Fibroblast of the aortic adventitia (primary cell): ENCODE data around the gene IL6ST. TPM values are rescaled to one million over a fixed set of nuclear protein-coding genes. Genes with fewer than 3 reads are reported as not detected.

Source experiments
- DNase-seq: peaks from one replicate; pipeline ENCODE4 v3.0.0-alpha.2; 2010; ENCODE audit warnings: low read depth
- H3K4me3 ChIP-seq: 2 replicates; pipeline ENCODE4 v1.5.1; 2011; ENCODE audit warnings: low read depth, mild to moderate bottlenecking, control low read depth, low read length, moderate library complexity
- total RNA-seq: library from RNA; depleted of rRNA; stranded (reverse); fragments of >200 nt; gene quantifications from 2 replicates; pipeline ENCODE4 v1.2.3, GENCODE V29; 2012; ENCODE audit warnings: low replicate concordance
- TF ChIP-seq, protein P1 (sequence below): IDR thresholded peaks from 2 replicates; pipeline ENCODE4 v1.5.1; 2011; ENCODE audit warnings: mild to moderate bottlenecking, low read length, control low read depth, inconsistent platforms; ENCODE audit not compliant: insufficient read depth

Gene IL6ST
- total RNA-seq, 1 donor: 1,116 TPM

DNA sequence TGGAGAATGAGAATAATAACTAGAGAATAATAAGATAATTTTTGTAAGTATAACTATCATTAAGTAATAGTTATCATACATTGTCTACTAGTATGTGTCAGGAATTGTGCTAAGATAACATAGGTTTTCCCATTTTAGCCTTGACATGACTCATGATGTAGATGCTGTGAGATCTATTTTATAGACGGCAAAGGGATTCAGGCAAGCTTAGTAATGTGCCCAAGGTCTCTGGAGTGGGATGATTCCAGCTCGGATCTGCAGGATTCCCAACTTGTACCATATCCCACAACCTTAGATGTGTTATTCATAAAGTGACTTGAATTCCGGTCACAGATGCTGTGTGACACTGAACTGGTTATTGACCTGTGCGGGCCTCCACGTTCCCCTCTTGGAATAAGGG is 92.1 kb downstream of the IL6ST start:
- TF ChIP-seq, protein P1, sequence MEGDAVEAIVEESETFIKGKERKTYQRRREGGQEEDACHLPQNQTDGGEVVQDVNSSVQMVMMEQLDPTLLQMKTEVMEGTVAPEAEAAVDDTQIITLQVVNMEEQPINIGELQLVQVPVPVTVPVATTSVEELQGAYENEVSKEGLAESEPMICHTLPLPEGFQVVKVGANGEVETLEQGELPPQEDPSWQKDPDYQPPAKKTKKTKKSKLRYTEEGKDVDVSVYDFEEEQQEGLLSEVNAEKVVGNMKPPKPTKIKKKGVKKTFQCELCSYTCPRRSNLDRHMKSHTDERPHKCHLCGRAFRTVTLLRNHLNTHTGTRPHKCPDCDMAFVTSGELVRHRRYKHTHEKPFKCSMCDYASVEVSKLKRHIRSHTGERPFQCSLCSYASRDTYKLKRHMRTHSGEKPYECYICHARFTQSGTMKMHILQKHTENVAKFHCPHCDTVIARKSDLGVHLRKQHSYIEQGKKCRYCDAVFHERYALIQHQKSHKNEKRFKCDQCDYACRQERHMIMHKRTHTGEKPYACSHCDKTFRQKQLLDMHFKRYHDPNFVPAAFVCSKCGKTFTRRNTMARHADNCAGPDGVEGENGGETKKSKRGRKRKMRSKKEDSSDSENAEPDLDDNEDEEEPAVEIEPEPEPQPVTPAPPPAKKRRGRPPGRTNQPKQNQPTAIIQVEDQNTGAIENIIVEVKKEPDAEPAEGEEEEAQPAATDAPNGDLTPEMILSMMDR: no peak
- peak; percentile 28 for DNase-seq
- no peak overlapping the region for H3K4me3 ChIP-seq

DNA sequence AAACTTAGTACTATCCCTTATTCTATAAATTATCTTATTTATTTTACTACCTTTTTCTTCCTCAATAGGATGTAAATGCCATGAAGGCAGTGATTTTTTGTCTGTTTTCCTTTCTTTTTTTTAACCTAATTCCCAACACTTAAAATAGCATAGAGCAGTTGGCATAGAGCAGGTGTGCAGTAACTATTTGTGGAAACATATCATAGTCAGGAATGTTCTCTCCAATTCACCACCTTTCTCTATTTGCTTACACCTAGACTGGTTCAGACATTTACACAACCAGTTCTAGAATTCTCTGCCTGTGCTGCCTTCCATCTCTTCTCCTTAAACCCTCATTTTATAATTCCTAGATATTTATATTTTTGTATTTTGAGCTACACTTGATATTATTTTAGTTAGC is 94.0 kb downstream of the IL6ST start:
- H3K4me3 ChIP-seq: no peak overlapping the region
- TF ChIP-seq, protein P1: no peak
- no peak for DNase-seq

DNA sequence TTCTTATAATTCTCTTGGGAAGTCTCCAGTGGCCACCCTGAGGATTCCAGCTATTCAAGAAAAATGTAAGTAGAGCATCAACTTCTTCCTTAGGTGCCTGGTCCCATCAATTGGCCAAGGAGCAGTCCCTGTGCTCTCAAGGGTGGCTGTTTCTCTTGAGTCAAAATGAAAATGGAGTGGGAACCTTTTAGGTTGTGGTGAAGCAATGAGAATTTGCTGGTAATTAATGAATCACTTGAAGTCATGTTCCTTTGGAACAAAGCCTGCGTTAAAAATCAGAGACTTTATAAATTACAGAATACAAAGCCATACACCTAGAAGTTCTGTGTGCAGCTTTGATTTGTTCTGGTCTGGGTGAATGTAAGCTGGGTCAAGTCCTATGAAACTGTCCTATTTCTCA is 94.7 kb downstream of the IL6ST start:
- no peak for DNase-seq
- no peak overlapping the region for H3K4me3 ChIP-seq
- TF ChIP-seq, protein P1: no peak

DNA sequence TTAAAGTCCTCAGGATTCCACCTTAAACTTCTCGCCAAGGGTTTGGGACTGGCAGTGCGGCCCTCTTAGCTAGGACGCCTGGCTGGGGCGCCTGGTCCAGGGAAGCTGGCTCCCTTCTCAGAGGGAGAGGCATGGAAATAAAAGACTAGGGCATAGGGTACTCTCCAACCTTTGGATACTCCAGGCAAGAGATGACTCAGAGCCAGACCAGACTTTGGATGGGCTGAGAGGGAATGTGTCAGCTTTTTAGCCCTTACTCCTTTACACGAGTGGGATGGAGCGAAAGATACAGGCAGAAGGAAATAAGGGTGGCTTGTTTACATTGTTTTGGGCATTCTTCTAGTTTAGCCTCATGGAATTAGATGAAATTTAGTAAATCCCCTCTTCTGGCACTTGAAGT is 95.4 kb downstream of the IL6ST start:
- peak; percentile 37 for DNase-seq
- H3K4me3 ChIP-seq: no peak overlapping the region
- TF ChIP-seq, protein P1: no peak

DNA sequence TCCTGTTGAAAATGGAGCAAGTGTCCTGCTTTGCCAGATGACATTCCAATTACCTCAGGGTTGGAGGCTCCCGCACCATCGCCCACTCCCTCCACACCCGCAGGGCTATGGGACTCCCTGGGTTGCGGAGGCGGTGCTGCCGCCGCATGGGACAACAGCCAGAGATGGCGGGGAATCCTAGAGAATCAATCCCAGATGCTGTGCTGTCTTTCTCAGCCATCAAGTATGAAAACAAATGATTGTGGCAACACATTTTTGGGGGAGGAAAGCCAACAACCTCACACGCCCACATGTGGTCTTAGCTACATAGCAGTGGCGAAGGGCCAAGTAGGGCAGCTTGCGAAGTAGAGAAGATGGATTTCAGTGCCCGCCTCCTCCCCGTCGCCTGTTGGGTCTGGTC is 96.9 kb downstream of the IL6ST start:
- TF ChIP-seq, protein P1: no peak
- H3K4me3 ChIP-seq: peak overlapping the region; percentile 33
- peak; percentile 97 for DNase-seq

DNA sequence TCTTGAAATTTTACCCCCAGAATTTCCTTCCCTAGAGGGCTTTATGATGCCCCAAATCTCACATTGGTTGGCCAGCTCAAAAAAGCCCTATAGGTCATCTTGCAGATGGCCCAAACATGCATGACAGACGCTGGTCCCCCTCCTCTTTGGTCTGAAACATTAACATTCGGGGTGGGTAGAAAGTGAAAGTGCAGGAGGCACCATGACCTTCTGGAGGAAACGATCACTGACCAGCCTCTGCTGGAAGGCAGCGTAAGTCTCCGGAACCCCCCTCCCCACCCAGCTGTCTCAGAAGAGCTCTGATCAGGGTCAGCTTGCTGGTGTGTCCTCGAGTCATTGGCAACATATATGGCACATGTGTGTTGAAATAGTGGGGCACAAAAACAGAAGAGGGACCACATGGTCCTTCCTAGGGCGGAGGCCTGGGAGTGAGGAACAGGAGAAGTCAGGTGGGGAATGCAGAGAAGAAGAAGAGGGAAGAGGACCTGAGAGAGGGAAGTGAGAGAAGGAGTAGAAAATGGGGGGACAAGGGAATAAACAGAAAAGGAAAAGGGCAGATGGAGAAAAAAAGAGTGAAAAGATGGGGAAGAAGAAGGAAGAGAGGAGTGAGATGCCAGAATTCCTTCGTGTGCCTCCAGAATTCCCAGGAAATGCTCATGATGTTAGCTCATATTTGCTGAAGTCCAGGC is 97.4 kb downstream of the IL6ST start:
- DNase-seq: no peak
- H3K4me3 ChIP-seq: no peak overlapping the region
- TF ChIP-seq, protein P1: no peak

DNA sequence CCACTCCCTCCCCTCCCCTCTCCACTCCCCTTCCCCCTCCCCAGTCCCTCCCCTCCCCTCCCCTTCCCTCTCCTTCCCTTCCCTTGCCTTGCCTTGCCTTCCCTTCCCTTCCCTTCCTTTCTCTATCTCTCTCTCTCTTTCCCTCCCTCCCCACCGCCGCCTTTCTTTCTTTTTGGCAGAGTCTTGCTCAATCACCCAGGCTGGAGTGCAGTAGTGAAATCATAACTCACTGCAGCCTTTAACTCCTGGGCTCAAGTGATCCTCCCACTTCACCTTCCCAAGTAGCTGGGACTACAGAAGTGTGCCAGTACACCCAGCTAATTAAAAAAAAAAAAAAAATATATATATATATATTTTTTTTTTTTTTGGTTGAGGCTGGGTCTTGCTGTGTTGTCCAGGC is 98.1 kb downstream of the IL6ST start:
- TF ChIP-seq, protein P1: no peak
- peak; percentile 45 for DNase-seq
- H3K4me3 ChIP-seq: no peak overlapping the region
